SK-N-SH (cell line): ENCODE results near the gene ARL8A. TPM values are rescaled to one million over a fixed set of nuclear protein-coding genes. Genes with fewer than 3 reads are reported as not detected.

Source experiments
- CTCF ChIA-PET: fragments of 300-600, 350-600 bp; formaldehyde crosslinking; extraction: SDS; loops from one replicate; lab custom pipeline; 2021; lab: Yijun Ruan, JAX
- POLR2A ChIA-PET: fragments of 350-600 bp; sonication (Branson Sonifier 250); formaldehyde crosslinking; extraction: SDS; loops from one replicate; lab custom pipeline; 2020; ENCODE audit warnings: antibody characterized with exemption, inconsistent platforms; lab: Yijun Ruan, JAX
- DNase-seq: peaks from one replicate; pipeline ENCODE4 v3.0.0; 2012
- H2AFZ ChIP-seq: fragments of 200-600 bp; sonication (generic); 2 replicates; pipeline ENCODE4 v1.8.1; 2016; ENCODE audit warnings: antibody characterized with exemption, mild to moderate bottlenecking, low read depth
- H3F3A ChIP-seq: fragments of 200-600 bp; sonication (generic); replicated peaks from 2 replicates; pipeline ENCODE3; 2016; ENCODE audit warnings: antibody characterized with exemption, mild to moderate bottlenecking; ENCODE audit not compliant: insufficient read depth
- H3K27ac ChIP-seq, 2 experiments: fragments of 200-500 bp in 1 of 2; fragments of 200-600 bp in 1 of 2; sonication (Bioruptor generic) in 1 of 2; sonication (generic), shearing (Covaris generic) in 1 of 2; 2 replicates each; pipeline versions ENCODE4 v1.5.1 to v1.6.1; 2014 to 2016; ENCODE audit warnings: low read depth in 2 of 2, inconsistent platforms in 1 of 2, low read length in 1 of 2, mild to moderate bottlenecking in 1 of 2, mixed read lengths in 1 of 2
- H3K27me3 ChIP-seq: fragments of 200-600 bp; sonication (generic), shearing (Covaris generic); 2 replicates; pipeline ENCODE4 v1.6.1; 2016; ENCODE audit warnings: mixed run types; ENCODE audit not compliant: insufficient read depth
- H3K36me3 ChIP-seq, 2 experiments: fragments of 200-500 bp in 1 of 2; fragments of 200-600 bp in 1 of 2; sonication (Bioruptor generic) in 1 of 2; sonication (generic) in 1 of 2; replicated peaks in 1 of 2; 2 replicates each; pipeline versions ENCODE3 to v1.5.1; 2014 to 2016; ENCODE audit warnings: low read length in 1 of 2, mild to moderate bottlenecking in 1 of 2; ENCODE audit not compliant: insufficient read depth in 2 of 2, control insufficient read depth in 1 of 2
- H3K4me1 ChIP-seq, 2 experiments: fragments of 200-500 bp in 1 of 2; fragments of 200-600 bp in 1 of 2; sonication (Bioruptor generic) in 1 of 2; sonication (generic), shearing (Covaris generic) in 1 of 2; 2 replicates each; pipeline versions ENCODE4 v1.5.1 to v1.6.1; 2014 to 2016; ENCODE audit warnings: low read depth in 1 of 2, low read length in 1 of 2, mixed run types in 1 of 2; ENCODE audit not compliant: insufficient read depth in 2 of 2, control insufficient read depth in 1 of 2
- H3K4me2 ChIP-seq: fragments of 200-600 bp; sonication (generic), shearing (Covaris generic); 2 replicates; pipeline ENCODE4 v1.6.1; 2017; ENCODE audit warnings: mixed run types
- H3K4me3 ChIP-seq, 2 experiments: fragments of 200-500 bp in 1 of 2; fragments of 200-600 bp in 1 of 2; sonication (Bioruptor generic) in 1 of 2; sonication (generic), shearing (Covaris generic) in 1 of 2; 2 replicates each; pipeline versions ENCODE4 v1.5.1 to v1.8.1; 2014 to 2016; ENCODE audit warnings: low read depth in 2 of 2, inconsistent platforms in 1 of 2, low read length in 1 of 2, mild to moderate bottlenecking in 1 of 2, mixed read lengths in 1 of 2, moderate library complexity in 1 of 2
- H3K79me2 ChIP-seq: fragments of 200-600 bp; sonication (generic); 2 replicates; pipeline ENCODE4 v1.8.1; 2017; ENCODE audit warnings: mild to moderate bottlenecking; ENCODE audit not compliant: insufficient read depth
- H3K9ac ChIP-seq: fragments of 200-600 bp; sonication (generic); 2 replicates; pipeline ENCODE4 v1.6.1; 2017; ENCODE audit warnings: mixed run types
- H3K9me2 ChIP-seq: fragments of 200-600 bp; sonication (generic); 2 replicates; pipeline ENCODE4 v1.6.1; 2017; ENCODE audit warnings: mixed run types
- H3K9me3 ChIP-seq: fragments of 200-600 bp; sonication (generic); 2 replicates; pipeline ENCODE4 v1.6.1; 2017; ENCODE audit warnings: mixed run types, mild to moderate bottlenecking, moderate library complexity
- H4K20me1 ChIP-seq: fragments of 200-600 bp; sonication (generic); 2 replicates; pipeline ENCODE4 v1.6.1; 2017; ENCODE audit warnings: mild to moderate bottlenecking, mixed run types; ENCODE audit not compliant: insufficient read depth
- EZH2phosphoT487 ChIP-seq: fragments of 200-600 bp; sonication (generic); IDR thresholded peaks from 2 replicates; pipeline ENCODE4 v1.6.1; 2017; ENCODE audit warnings: low read depth, mixed run types, mild to moderate bottlenecking, antibody characterized with exemption, moderate library complexity, borderline replicate concordance
- FOSL2 ChIP-seq: IDR thresholded peaks from 2 replicates; pipeline ENCODE4 v1.4.0; 2012; ENCODE audit warnings: low read depth, mild to moderate bottlenecking, moderate library complexity, borderline replicate concordance
- JUND ChIP-seq: IDR thresholded peaks from 2 replicates; pipeline ENCODE4 v1.4.0; 2012
- MEF2A ChIP-seq: IDR thresholded peaks from 2 replicates; pipeline ENCODE4 v1.4.0; 2012; ENCODE audit warnings: low read depth, borderline replicate concordance
- MXI1 ChIP-seq: IDR thresholded peaks from 2 replicates; pipeline ENCODE4 v1.6.1; 2012; ENCODE audit warnings: mild to moderate bottlenecking, low read depth, low read length, improper control_type of control experiment
- NFIC ChIP-seq: IDR thresholded peaks from 2 replicates; pipeline ENCODE4 v1.4.0; 2012; ENCODE audit warnings: borderline replicate concordance
- NRF1 ChIP-seq: IDR thresholded peaks from 2 replicates; pipeline ENCODE4 v1.6.1; 2012; ENCODE audit warnings: low read depth, mild to moderate bottlenecking, low read length
- TCF12 ChIP-seq: IDR thresholded peaks from 2 replicates; pipeline ENCODE4 v1.4.0; 2012
- WGBS: methylation state at CpG from one replicate; pipeline ENCODE4 v1.1.6; 2017; ENCODE audit warnings: low lambda C conversion rate; 5-methylcytosine and 5-hydroxymethylcytosine counted together
- polyA plus RNA-seq, 3 experiments: library from polyadenylated mRNA; depleted of rRNA; stranded (reverse); fragments of >200 nt; gene quantifications; 2 replicates each; pipeline ENCODE4 v1.2.3, GENCODE V29; 2012
- TF ChIP-seq, protein P1 (sequence below): fragments of 150-350 bp; IDR thresholded peaks from 2 replicates; pipeline ENCODE4 v1.6.1; 2016; ENCODE audit warnings: mild to moderate bottlenecking, low read depth, low read length
- TF ChIP-seq, protein P2 (sequence below): fragments of 150-350 bp; IDR thresholded peaks from 2 replicates; pipeline ENCODE4 v1.6.1; 2017; ENCODE audit warnings: antibody characterized with exemption, low read length, low read depth, borderline replicate concordance
- TF ChIP-seq, protein P3 (sequence below): IDR thresholded peaks from 2 replicates; pipeline ENCODE4 v1.6.1; 2012; ENCODE audit warnings: mild to moderate bottlenecking, low read depth, low read length, moderate library complexity

Gene ARL8A
- polyA plus RNA-seq, 1 of the 3 experiments (the other 2 are of a cell fraction) = 66.9 TPM

DNA sequence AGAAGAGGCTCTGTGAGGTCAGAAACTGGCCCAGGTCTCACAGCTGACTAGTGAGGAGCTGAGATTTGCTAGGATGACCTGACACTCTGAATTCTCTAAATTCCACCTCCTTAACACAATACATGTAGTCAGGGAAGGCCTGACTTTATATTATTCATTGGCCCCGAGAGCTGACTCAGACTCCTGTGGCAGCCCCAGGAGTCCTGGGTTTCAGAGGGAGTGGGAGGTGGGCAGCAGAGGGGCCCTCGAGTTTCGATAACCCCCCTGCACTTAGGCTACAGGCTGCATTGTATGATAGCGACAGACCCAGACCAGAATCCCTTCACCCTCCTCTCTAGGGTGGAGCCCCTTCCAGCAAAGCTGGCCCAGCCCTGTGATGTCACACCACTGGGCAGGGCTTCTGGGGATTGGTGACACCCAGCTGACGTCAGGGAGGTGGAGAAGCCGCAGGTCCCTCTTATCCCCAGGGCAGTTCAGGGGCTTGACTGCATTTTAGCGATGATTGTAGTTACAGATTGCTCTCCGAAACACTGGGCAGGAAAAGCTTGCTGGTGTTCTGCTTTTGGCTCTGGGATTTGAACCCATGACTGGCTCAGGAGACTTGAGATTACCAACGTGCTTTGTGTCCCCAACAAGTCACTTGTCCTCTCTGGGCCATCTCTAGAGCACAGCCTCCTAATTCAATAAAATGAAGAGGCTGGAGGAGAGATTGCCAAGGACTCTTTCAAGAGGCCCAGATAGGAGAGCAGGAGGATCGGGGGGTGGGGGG lies 38.8 kb downstream of the ARL8A start (continued):
- TF ChIP-seq MXI1 = no peak
- TF ChIP-seq, protein P1, sequence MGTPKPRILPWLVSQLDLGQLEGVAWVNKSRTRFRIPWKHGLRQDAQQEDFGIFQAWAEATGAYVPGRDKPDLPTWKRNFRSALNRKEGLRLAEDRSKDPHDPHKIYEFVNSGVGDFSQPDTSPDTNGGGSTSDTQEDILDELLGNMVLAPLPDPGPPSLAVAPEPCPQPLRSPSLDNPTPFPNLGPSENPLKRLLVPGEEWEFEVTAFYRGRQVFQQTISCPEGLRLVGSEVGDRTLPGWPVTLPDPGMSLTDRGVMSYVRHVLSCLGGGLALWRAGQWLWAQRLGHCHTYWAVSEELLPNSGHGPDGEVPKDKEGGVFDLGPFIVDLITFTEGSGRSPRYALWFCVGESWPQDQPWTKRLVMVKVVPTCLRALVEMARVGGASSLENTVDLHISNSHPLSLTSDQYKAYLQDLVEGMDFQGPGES = no peak
- TF ChIP-seq TCF12 = no peak
- no peak for TF ChIP-seq JUND
- TF ChIP-seq NRF1 = no peak
- TF ChIP-seq EZH2phosphoT487 = no peak
- TF ChIP-seq, protein P2, sequence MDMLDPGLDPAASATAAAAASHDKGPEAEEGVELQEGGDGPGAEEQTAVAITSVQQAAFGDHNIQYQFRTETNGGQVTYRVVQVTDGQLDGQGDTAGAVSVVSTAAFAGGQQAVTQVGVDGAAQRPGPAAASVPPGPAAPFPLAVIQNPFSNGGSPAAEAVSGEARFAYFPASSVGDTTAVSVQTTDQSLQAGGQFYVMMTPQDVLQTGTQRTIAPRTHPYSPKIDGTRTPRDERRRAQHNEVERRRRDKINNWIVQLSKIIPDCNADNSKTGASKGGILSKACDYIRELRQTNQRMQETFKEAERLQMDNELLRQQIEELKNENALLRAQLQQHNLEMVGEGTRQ = no peak
- no peak for TF ChIP-seq FOSL2

DNA sequence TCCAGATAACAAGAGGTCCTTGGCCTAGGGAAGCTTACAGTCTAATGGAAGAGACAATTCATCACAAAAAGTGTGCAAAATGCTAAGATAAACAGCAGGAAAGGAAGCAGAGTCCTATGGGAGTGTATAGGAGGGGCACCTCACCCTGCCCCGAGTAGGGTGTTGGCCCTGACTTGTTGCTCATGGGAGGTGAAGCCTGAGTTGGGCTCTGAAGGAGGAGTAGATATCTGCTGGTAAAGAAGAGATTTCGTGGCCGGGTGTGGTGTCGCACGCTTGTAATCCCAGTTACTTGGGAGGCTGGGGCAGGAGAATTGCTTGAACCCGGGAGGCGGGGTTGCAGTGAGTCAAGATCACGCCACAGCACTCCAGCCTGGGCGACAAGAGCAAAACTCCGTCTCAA lies 40.5 kb downstream of the ARL8A start:
- TF ChIP-seq, protein P3, sequence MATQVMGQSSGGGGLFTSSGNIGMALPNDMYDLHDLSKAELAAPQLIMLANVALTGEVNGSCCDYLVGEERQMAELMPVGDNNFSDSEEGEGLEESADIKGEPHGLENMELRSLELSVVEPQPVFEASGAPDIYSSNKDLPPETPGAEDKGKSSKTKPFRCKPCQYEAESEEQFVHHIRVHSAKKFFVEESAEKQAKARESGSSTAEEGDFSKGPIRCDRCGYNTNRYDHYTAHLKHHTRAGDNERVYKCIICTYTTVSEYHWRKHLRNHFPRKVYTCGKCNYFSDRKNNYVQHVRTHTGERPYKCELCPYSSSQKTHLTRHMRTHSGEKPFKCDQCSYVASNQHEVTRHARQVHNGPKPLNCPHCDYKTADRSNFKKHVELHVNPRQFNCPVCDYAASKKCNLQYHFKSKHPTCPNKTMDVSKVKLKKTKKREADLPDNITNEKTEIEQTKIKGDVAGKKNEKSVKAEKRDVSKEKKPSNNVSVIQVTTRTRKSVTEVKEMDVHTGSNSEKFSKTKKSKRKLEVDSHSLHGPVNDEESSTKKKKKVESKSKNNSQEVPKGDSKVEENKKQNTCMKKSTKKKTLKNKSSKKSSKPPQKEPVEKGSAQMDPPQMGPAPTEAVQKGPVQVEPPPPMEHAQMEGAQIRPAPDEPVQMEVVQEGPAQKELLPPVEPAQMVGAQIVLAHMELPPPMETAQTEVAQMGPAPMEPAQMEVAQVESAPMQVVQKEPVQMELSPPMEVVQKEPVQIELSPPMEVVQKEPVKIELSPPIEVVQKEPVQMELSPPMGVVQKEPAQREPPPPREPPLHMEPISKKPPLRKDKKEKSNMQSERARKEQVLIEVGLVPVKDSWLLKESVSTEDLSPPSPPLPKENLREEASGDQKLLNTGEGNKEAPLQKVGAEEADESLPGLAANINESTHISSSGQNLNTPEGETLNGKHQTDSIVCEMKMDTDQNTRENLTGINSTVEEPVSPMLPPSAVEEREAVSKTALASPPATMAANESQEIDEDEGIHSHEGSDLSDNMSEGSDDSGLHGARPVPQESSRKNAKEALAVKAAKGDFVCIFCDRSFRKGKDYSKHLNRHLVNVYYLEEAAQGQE = no peak
- no peak for TF ChIP-seq NFIC
- TF ChIP-seq MEF2A = no peak
- no peak for TF ChIP-seq FOSL2

More for the DNA sequence above, 40.5 kb downstream of the ARL8A start:
- DNase-seq = no peak
- Histone ChIP-seq H3K36me3 (no peaks in the 10 kb centered on the region), H3F3A (no peaks in the 10 kb centered on the region), H3K27me3 (no peaks in the 10 kb centered on the region), H3K9ac (no peak overlapping the region), H4K20me1 (no peaks in the 10 kb centered on the region), H3K9me3 (no peaks in the 10 kb centered on the region), H3K4me1 (peaks cover 0 to 15% of the 10 kb centered on the region in 2 experiments; a peak in 1 of 4 replicates), H2AFZ (no peak overlapping the region), H3K4me2 (no peak overlapping the region), H3K27ac (no peak overlapping the region), H3K79me2 (no peaks in the 10 kb centered on the region), H3K4me3 (no peak overlapping the region), H3K9me2 (no peaks in the 10 kb centered on the region)
- 79% methylated on average over 10 of the region's 10 CpGs for WGBS
- POLR2A ChIA-PET = no interaction called here
- CTCF ChIA-PET = interaction anchor here (0.8 to 5.7 kb wide), 2 partner anchors 16 to 208 kb away, joined by 4 to 52 read pairs; partner anchors contain the start of gene GPR37L1
